Natural killer cell (primary cell): ENCODE results near the gene TTC6. TPM values are rescaled to one million over a fixed set of nuclear protein-coding genes. Genes with fewer than 3 reads are reported as not detected.

ENCODE experiments used
- ATAC-seq, 3 donors: fragments of 150-1000 bp in 2 of 3; fragments of 200-7000 bp in 1 of 3; cut with Tn5 transposase; 1 replicate in 1 of 3; 2 replicates in 2 of 3; pipeline ENCODE4 v1.10.0; 2021; ENCODE audit warnings: mild to moderate bottlenecking in 2 of 3, moderate library complexity in 2 of 3
- DNase-seq, 2 donors: peaks; one replicate each; pipeline versions ENCODE4 v3.0.0 to v3.0.0-alpha.2; 2013 to 2021; ENCODE audit warnings: mixed read lengths in 1 of 2
- H3K27ac ChIP-seq: one replicate; pipeline ENCODE4 v1.5.1; 2013; ENCODE audit warnings: mild to moderate bottlenecking, low read length
- H3K27me3 ChIP-seq: one replicate; pipeline ENCODE4 v1.6.1; 2013; ENCODE audit warnings: low read length; ENCODE audit not compliant: control insufficient read depth, insufficient read depth
- H3K36me3 ChIP-seq: one replicate; pipeline ENCODE4 v1.6.1; 2013; ENCODE audit warnings: low read length; ENCODE audit not compliant: control insufficient read depth, insufficient read depth
- H3K4me1 ChIP-seq: one replicate; pipeline ENCODE4 v1.6.1; 2013; ENCODE audit warnings: low read length; ENCODE audit not compliant: control insufficient read depth, insufficient read depth
- H3K4me3 ChIP-seq: one replicate; pipeline ENCODE4 v1.5.1; 2013; ENCODE audit warnings: low read length
- H3K9me3 ChIP-seq: one replicate; pipeline ENCODE4 v1.6.1; 2013; ENCODE audit warnings: low read length; ENCODE audit not compliant: control insufficient read depth, insufficient read depth
- H3K27ac Mint-ChIP-seq, 2 donors: one replicate each; pipeline ENCODE4 v1.8.0; 2022; ENCODE audit warnings: mild to moderate bottlenecking in 2 of 2, mixed read lengths in 2 of 2, moderate library complexity in 1 of 2
- H3K27me3 Mint-ChIP-seq, 2 donors: one replicate each; pipeline ENCODE4 v1.8.0; 2022; ENCODE audit warnings: low read depth in 2 of 2, mixed read lengths in 2 of 2
- H3K36me3 Mint-ChIP-seq: one replicate; pipeline ENCODE4 v1.8.0; 2022; ENCODE audit warnings: mixed read lengths
- H3K4me1 Mint-ChIP-seq, 2 donors: one replicate each; pipeline ENCODE4 v1.8.0; 2022; ENCODE audit warnings: mixed read lengths in 2 of 2
- H3K4me3 Mint-ChIP-seq: one replicate; pipeline ENCODE4 v1.8.0; 2022; ENCODE audit warnings: mild to moderate bottlenecking, moderate library complexity, mixed read lengths
- H3K9me3 Mint-ChIP-seq, 2 donors: one replicate each; pipeline ENCODE4 v1.8.0; 2022; ENCODE audit warnings: mixed read lengths in 2 of 2
- WGBS: methylation state at CpG from one replicate; pipeline ENCODE4 v1.1.7; 2013; ENCODE audit warnings: missing lambda C conversion rate; ENCODE audit not compliant: insufficient coverage; 5-methylcytosine and 5-hydroxymethylcytosine counted together
- intact Hi-C: fragments of 100-400 bp; cut with micrococcal nuclease; formaldehyde crosslinking; loops from one replicate; pipeline ENCODE4 v1.14.2; 2022
- total RNA-seq, 4 donors: library from RNA; stranded (reverse); fragments of 120-200 nt in 1 of 4; gene quantifications; one replicate each; pipeline versions ENCODE4 v1.2.3 to v1.2.4, GENCODE V29; 2013 to 2022
- TF ChIP-seq, protein P1 (sequence below): fragments of 200-600 bp; IDR thresholded peaks from one replicate; pipeline ENCODE4 v1.8.0; 2022; ENCODE audit warnings: antibody characterized with exemption

The TTC6 gene
- total RNA-seq, 3 donors from 2014 or later (not counting 1 experiment from before 2014, with no cell fraction given): not detected

DNA sequence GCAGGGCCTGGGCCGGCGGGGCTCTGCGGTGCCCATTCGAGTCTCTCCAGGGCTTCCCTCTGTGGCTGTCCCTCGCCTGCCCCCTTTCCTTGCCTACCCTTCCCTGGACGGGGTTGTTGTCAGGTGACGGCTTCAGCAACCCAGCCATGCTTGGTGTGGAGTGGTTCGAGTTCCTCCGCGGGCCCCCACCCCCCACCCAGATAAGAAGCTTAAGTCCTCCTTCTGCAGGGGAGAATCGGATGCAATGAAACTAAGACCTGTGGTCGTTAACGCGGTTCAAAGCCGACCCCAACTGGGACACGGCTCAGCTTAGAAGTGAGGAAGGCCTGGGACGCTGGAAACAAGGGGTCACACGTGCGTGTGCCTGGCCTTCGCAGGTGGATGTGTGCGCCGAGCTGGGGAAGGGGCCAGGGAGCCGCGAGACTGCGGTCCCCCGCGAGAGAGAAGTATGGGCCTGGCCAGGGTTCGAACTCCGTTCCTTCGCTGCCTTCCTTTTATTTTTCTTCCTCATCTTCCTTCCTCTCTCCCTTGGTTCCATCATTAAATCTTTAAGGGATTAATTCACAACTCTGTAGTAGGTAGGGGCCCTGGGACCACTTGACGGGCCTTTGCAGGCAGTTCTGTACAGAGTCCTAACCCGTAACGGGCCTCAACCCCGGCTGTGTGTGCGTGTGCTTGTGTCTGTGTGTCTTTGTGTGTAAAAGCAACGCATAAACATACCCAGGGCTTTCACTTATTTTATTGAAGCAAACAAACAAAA is 3.5 kb downstream of the TTC6 start:
- TF ChIP-seq, protein P1, sequence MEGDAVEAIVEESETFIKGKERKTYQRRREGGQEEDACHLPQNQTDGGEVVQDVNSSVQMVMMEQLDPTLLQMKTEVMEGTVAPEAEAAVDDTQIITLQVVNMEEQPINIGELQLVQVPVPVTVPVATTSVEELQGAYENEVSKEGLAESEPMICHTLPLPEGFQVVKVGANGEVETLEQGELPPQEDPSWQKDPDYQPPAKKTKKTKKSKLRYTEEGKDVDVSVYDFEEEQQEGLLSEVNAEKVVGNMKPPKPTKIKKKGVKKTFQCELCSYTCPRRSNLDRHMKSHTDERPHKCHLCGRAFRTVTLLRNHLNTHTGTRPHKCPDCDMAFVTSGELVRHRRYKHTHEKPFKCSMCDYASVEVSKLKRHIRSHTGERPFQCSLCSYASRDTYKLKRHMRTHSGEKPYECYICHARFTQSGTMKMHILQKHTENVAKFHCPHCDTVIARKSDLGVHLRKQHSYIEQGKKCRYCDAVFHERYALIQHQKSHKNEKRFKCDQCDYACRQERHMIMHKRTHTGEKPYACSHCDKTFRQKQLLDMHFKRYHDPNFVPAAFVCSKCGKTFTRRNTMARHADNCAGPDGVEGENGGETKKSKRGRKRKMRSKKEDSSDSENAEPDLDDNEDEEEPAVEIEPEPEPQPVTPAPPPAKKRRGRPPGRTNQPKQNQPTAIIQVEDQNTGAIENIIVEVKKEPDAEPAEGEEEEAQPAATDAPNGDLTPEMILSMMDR: no peak
- peaks cover 5% of the 10 kb centered on the region for H3K36me3 Mint-ChIP-seq
- Histone ChIP-seq H3K27me3 (peaks cover 72% of the 10 kb centered on the region), H3K4me1 (peaks cover 22% of the 10 kb centered on the region), H3K36me3 (no peaks in the 10 kb centered on the region), H3K4me3 (no peak overlapping the region), H3K9me3 (peaks cover 14% of the 10 kb centered on the region), H3K27ac (no peak overlapping the region)
- 14% methylated on average over 29 of the region's 36 CpGs for WGBS
- H3K4me3 Mint-ChIP-seq: no peak overlapping the region
- H3K9me3 Mint-ChIP-seq: peaks cover 0 to 2% of the 10 kb centered on the region in 2 donors
- ATAC-seq: no peak
- intact Hi-C loops: no loop called here
- H3K27me3 Mint-ChIP-seq: peaks cover 51 to 53% of the 10 kb centered on the region in 2 donors
- peaks cover 0 to 13% of the 10 kb centered on the region in 2 donors for H3K4me1 Mint-ChIP-seq
- no peak overlapping the region for H3K27ac Mint-ChIP-seq
- DNase-seq: no peak

DNA sequence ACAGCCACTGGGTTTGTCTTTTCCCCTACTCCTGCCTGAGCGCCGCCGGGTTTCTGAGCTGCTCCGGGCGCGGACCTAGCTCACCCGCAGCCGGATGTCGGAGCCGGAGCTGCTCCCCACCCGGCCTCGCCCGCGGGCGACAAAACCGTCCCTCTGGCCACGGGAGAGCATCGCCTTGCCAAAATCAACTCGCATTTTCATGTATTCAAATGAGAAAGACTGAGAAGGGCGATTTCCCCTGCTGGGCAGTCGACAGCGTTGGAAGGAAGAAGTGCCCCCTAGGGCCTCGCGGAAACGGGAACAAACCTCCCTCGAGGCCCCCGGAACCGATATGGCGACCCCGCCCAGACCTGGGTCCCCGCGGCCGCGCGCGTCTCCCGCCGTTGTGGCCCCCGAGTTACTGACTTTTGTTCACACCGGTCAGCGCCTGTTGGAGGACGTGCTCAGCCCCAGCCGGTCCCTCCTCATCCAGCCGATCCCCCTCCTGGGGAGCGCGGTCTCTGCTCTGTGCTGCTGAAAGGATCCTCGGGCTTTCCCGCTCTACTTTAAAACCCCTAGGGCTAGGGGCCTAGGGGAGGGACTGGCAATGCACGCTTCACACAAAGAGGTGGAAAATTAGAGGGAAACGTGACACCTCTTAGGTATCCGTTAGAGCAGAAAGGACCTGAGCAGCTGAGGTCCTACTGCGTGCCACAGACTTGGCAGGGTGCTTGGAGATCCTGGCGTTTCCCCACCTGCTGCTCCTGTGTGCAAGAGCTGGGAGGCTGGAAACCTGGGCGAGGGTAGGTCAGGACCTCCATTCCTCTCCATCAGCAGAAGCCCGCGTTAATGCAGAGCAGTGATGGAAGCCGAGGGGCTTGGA is 4.3 kb downstream of the TTC6 start:
- Mint-ChIP-seq H3K27me3 (peaks cover 47 to 50% of the 10 kb centered on the region in 2 donors), H3K9me3 (peaks cover 0 to 2% of the 10 kb centered on the region in 2 donors), H3K4me3 (no peak overlapping the region), H3K27ac (no peak overlapping the region), H3K36me3 (no peaks in the 10 kb centered on the region), H3K4me1 (peaks cover 0 to 9% of the 10 kb centered on the region in 2 donors)
- peaks cover 66% of the 10 kb centered on the region for H3K27me3 ChIP-seq
- DNase-seq: no peak
- no peak overlapping the region for H3K4me3 ChIP-seq
- intact Hi-C loops: no loop called here
- H3K36me3 ChIP-seq: no peaks in the 10 kb centered on the region
- peaks cover 22% of the 10 kb centered on the region for H3K4me1 ChIP-seq
- WGBS: 4% methylated on average over 57 of the region's 57 CpGs
- no peak overlapping the region for H3K27ac ChIP-seq
- ATAC-seq: no peak
- TF ChIP-seq, protein P1: no peak
- H3K9me3 ChIP-seq: peaks cover 14% of the 10 kb centered on the region

DNA sequence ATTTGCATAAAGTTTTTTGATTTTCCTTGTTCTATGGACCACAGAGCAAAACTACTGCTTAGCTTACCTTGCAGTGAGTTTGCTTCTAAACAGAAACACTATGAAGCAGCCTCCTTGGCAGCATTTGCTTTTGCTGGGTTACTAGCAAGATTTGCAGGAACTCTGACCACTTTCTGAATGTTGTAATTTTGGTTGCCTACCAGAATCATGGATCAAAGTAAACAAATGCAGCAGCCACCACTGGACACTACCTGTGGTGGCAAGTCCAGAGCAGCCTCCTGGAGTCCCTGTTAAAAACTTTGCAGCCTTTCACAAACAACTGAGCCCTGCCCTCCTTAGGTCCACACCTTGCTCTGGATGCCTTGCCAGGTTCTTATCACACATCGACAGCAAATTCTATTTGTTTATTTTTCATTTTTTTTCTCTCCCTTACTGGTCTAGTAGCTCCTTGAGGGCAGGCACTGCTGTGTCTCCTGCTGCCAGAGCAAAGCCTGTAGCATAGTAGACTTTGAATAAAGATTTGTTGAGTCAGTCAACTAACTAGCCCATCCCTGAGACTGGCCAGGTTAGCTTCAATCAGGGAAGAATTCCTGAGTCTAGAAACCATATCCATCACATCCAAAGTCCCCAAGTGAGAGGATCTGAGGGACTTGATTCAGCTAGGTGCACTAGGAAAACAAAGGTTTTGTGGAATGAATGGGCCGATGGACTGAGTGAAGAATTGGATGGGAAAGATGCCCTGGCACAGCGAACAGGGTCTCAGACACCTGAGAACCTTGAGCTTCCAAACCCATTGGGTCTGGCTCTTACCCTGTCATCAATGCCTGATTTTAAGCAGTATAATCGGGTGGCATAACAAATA is 5.7 kb downstream of the TTC6 start:
- Histone ChIP-seq H3K9me3 (peaks cover 14% of the 10 kb centered on the region), H3K27me3 (peaks cover 60% of the 10 kb centered on the region), H3K36me3 (no peaks in the 10 kb centered on the region), H3K4me1 (peaks cover 14% of the 10 kb centered on the region), H3K27ac (no peak overlapping the region), H3K4me3 (no peak overlapping the region)
- no peaks in the 10 kb centered on the region for H3K36me3 Mint-ChIP-seq
- 39% methylated on average over 4 of the region's 4 CpGs for WGBS
- no peak for DNase-seq
- TF ChIP-seq, protein P1: no peak
- intact Hi-C loops: no loop called here
- peaks cover 0 to 2% of the 10 kb centered on the region in 2 donors for H3K9me3 Mint-ChIP-seq
- no peak for ATAC-seq
- peaks cover 0 to 9% of the 10 kb centered on the region in 2 donors for H3K4me1 Mint-ChIP-seq
- peaks cover 41 to 48% of the 10 kb centered on the region in 2 donors for H3K27me3 Mint-ChIP-seq
- no peak overlapping the region for H3K4me3 Mint-ChIP-seq
- no peak overlapping the region for H3K27ac Mint-ChIP-seq
